Measurements from ENCODE around the gene TBC1D21.

DNA sequence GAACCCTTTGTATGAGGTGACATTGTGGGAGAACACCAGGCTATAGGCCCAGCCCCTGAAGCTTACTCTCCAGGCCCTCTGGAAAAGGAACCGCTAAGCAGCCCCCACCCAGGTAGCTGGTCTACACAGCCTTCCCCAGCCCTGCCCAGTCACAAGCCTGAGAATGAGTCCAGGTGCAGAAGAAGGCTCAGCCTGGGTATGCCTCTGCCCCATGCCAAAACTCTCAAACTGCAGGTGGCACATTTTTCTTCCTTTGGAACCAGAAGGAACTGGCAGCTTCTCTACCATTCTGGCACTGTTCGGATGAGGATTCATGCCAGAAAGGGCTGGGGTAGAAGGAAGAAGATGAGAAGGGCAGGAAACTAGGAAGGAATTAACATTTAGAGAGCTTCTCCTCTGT lies 23.7 kb upstream of the TBC1D21 start:
- TF ChIP-seq, protein P1, sequence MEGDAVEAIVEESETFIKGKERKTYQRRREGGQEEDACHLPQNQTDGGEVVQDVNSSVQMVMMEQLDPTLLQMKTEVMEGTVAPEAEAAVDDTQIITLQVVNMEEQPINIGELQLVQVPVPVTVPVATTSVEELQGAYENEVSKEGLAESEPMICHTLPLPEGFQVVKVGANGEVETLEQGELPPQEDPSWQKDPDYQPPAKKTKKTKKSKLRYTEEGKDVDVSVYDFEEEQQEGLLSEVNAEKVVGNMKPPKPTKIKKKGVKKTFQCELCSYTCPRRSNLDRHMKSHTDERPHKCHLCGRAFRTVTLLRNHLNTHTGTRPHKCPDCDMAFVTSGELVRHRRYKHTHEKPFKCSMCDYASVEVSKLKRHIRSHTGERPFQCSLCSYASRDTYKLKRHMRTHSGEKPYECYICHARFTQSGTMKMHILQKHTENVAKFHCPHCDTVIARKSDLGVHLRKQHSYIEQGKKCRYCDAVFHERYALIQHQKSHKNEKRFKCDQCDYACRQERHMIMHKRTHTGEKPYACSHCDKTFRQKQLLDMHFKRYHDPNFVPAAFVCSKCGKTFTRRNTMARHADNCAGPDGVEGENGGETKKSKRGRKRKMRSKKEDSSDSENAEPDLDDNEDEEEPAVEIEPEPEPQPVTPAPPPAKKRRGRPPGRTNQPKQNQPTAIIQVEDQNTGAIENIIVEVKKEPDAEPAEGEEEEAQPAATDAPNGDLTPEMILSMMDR (conservative IDR thresholded peaks at IDR 0.05), result no peak
- TF ChIP-seq EZH2 (IDR thresholded peaks at IDR 0.05; ENCODE audit: low read depth), result no peak

Measured in PC-9 (cell line).